ENCODE data around the gene EIF3CL.
"Not testable (repeated sequence)": the region's sequence is repeated elsewhere in the genome, so short reads cannot be mapped to it uniquely, and the experiment has no call there.

DNA sequence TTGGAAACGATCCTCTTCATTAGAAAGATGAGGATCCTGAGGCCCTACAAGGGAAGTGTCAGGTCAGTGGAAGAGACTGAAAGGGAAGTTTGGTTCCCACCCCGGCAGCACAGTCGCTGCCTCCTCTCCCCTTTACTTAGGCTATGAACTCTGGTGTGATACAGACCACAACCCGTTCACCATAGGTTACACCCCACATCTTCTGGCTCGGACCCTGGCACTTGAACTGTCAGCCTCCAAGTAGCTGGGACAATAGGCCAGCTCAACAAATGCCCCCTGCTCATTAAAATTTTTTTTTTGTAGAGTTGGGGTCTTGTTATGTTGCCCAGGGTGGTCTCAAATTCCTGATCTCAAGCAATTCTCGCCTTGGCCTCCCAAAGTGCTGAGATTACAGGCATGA lies 40.3 kb upstream of the EIF3CL start:
- not testable (repeated sequence) for TF ChIP-seq POLR2A (IDR thresholded peaks at IDR 0.05)
- TF ChIP-seq, protein P1, sequence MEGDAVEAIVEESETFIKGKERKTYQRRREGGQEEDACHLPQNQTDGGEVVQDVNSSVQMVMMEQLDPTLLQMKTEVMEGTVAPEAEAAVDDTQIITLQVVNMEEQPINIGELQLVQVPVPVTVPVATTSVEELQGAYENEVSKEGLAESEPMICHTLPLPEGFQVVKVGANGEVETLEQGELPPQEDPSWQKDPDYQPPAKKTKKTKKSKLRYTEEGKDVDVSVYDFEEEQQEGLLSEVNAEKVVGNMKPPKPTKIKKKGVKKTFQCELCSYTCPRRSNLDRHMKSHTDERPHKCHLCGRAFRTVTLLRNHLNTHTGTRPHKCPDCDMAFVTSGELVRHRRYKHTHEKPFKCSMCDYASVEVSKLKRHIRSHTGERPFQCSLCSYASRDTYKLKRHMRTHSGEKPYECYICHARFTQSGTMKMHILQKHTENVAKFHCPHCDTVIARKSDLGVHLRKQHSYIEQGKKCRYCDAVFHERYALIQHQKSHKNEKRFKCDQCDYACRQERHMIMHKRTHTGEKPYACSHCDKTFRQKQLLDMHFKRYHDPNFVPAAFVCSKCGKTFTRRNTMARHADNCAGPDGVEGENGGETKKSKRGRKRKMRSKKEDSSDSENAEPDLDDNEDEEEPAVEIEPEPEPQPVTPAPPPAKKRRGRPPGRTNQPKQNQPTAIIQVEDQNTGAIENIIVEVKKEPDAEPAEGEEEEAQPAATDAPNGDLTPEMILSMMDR (IDR thresholded peaks at IDR 0.05) = not testable (repeated sequence)
